PC-3 (cell line): ENCODE data around the gene YPEL1.

Experiments used
- CTCF ChIP-seq: fragments of 300-600 bp; sonication (generic); conservative IDR thresholded peaks from 2 replicates; pipeline ENCODE4 v1.5.1; 2017; ENCODE audit warnings: antibody characterized with exemption, low read depth, mild to moderate bottlenecking, low read length
- EZH2 ChIP-seq: fragments of 300-600 bp; sonication (generic); IDR thresholded peaks from one replicate; pipeline ENCODE4 v1.6.1; 2017; ENCODE audit warnings: antibody characterized with exemption, mild to moderate bottlenecking, low read length; ENCODE audit not compliant: unreplicated experiment
- EZH2phosphoT487 ChIP-seq: fragments of 300-600 bp; sonication (generic); IDR thresholded peaks from 2 replicates; pipeline ENCODE4 v1.6.1; 2018; ENCODE audit warnings: mild to moderate bottlenecking, antibody characterized with exemption, low read length, borderline replicate concordance

DNA sequence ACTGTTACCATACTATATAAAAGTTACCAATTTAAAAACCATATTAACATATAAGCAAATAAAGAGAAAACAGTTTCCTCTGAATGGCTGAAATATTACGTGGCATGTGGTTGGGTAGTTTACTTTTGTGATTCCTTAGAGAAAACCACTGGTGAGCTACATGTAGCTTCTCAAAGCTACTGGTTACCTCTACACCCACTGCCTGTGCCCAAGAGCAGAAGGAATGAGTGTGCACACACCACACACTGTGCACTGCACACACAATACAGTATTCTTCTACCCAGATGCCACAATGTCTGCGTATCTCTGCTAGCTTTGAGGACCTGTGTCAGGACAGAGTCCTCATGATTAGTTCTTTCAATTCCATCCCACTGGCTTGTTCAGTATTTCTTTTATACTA is 25.5 kb upstream of the YPEL1 start:
- no peak for TF ChIP-seq CTCF
- TF ChIP-seq EZH2 = no peak
- TF ChIP-seq EZH2phosphoT487 = no peak
